Vagina (tissue), 2 donors: ENCODE measurements around the gene NPIPB8.
"Not testable (repeated sequence)": the region's sequence is repeated elsewhere in the genome, so short reads cannot be mapped to it uniquely, and the experiment has no call there.

Experiments
- CTCF ChIP-seq, 3 experiments: fragments of 450-650 bp in 2 of 3; fragments of 200-600 bp in 1 of 3; sonication (generic) in 1 of 3; IDR thresholded peaks; one replicate each; pipeline ENCODE4 v1.5.1; 2017 to 2019; ENCODE audit warnings: antibody characterized with exemption in 3 of 3, mild to moderate bottlenecking in 2 of 3, moderate library complexity in 2 of 3
- POLR2A ChIP-seq, 2 donors: fragments of 450-650 bp; IDR thresholded peaks; one replicate each; pipeline ENCODE4 v1.6.1; 2017; ENCODE audit warnings: antibody characterized with exemption in 2 of 2, mild to moderate bottlenecking in 2 of 2, moderate library complexity in 2 of 2
- POLR2AphosphoS5 ChIP-seq, 2 donors: sonication (generic); formaldehyde crosslinking; IDR thresholded peaks; one replicate each; pipeline ENCODE4 v1.9.0; 2017; ENCODE audit warnings: antibody characterized with exemption in 2 of 2, mild to moderate bottlenecking in 2 of 2, low read depth in 1 of 2; ENCODE audit not compliant: insufficient read depth in 1 of 2

GRCh38 chr16:28699792-28700191 is 61.9 kb downstream of the NPIPB8 start:
- TF ChIP-seq CTCF (IDR thresholded peaks at IDR 0.05); POLR2AphosphoS5 (IDR thresholded peaks at IDR 0.05; ENCODE audit: insufficient read depth in 1 of 2, low read depth in 1 of 2); POLR2A (IDR thresholded peaks at IDR 0.05): not testable (repeated sequence)
